ENCODE measurements around the gene DOCK1.

Gene DOCK1

GRCh38 chr10:127276794-127277462, 371.7 kb downstream of the DOCK1 start:
- TF ChIP-seq CTCF (IDR thresholded peaks at IDR 0.05; ENCODE audit: control insufficient read depth, extremely low read depth, insufficient read depth), result no peak
- H3K4me3 ChIP-seq (ENCODE audit: low read depth, low read length), result no peak overlapping the region
- no peak for DNase-seq (ENCODE audit: low read depth)

- TF ChIP-seq CTCF (IDR thresholded peaks at IDR 0.05; ENCODE audit: control insufficient read depth, extremely low read depth, insufficient read depth), result no peak
- no peak overlapping the region for H3K4me3 ChIP-seq (ENCODE audit: low read depth, low read length)
- peak; percentile 19 for DNase-seq (ENCODE audit: low read depth)
Observed at GRCh38 chr10:127278001-127278400, 372.8 kb downstream of the DOCK1 start.

GRCh38 chr10:127279334-127279774, 374.1 kb downstream of the DOCK1 start:
- DNase-seq (ENCODE audit: low read depth), result no peak
- TF ChIP-seq CTCF (IDR thresholded peaks at IDR 0.05; ENCODE audit: control insufficient read depth, extremely low read depth, insufficient read depth), result no peak
- no peak overlapping the region for H3K4me3 ChIP-seq (ENCODE audit: low read depth, low read length)

GRCh38 chr10:127280446-127280845, 375.2 kb downstream of the DOCK1 start:
- H3K4me3 ChIP-seq (ENCODE audit: low read depth, low read length), result no peak overlapping the region
- TF ChIP-seq CTCF (IDR thresholded peaks at IDR 0.05; ENCODE audit: control insufficient read depth, extremely low read depth, insufficient read depth), result no peak
- no peak for DNase-seq (ENCODE audit: low read depth)

- TF ChIP-seq CTCF (IDR thresholded peaks at IDR 0.05; ENCODE audit: control insufficient read depth, extremely low read depth, insufficient read depth), result no peak
- no peak overlapping the region for H3K4me3 ChIP-seq (ENCODE audit: low read depth, low read length)
- no peak for DNase-seq (ENCODE audit: low read depth)
Observed at GRCh38 chr10:127283017-127283416, 377.8 kb downstream of the DOCK1 start.

GRCh38 chr10:127283576-127283975, 378.3 kb downstream of the DOCK1 start:
- TF ChIP-seq CTCF (IDR thresholded peaks at IDR 0.05; ENCODE audit: control insufficient read depth, extremely low read depth, insufficient read depth), result no peak
- DNase-seq (ENCODE audit: low read depth), result no peak
- H3K4me3 ChIP-seq (ENCODE audit: low read depth, low read length), result no peak overlapping the region

GRCh38 chr10:127290850-127291249, 385.6 kb downstream of the DOCK1 start:
- no peak for DNase-seq (ENCODE audit: low read depth)
- no peak overlapping the region for H3K4me3 ChIP-seq (ENCODE audit: low read depth, low read length)
- TF ChIP-seq CTCF (IDR thresholded peaks at IDR 0.05; ENCODE audit: control insufficient read depth, extremely low read depth, insufficient read depth), result no peak

Data from LNCaP clone FGC (cell line).